Liver (tissue), 9 donors: Measurements from ENCODE around the gene MFSD6. TPM values are rescaled to one million over a fixed set of nuclear protein-coding genes. Genes with fewer than 3 reads are reported as not detected.

Source experiments
- DNase-seq: peaks from one replicate; pipeline ENCODE4 v3.0.0-alpha.2; 2017; ENCODE audit warnings: low spot score
- H3K27ac ChIP-seq, 2 donors: one replicate each; pipeline ENCODE4 v1.7.0; 2013; ENCODE audit warnings: inconsistent platforms in 2 of 2, low read length in 2 of 2, control low read depth in 1 of 2, low read depth in 1 of 2, mild to moderate bottlenecking in 1 of 2
- H3K27me3 ChIP-seq, 4 donors: one replicate each; pipeline versions ENCODE4 v1.6.1 to v1.7.0; 2013; ENCODE audit warnings: low read length in 3 of 4, inconsistent platforms in 1 of 4, mild to moderate bottlenecking in 1 of 4, moderate library complexity in 1 of 4; ENCODE audit not compliant: control insufficient read depth in 4 of 4, insufficient read depth in 4 of 4
- H3K36me3 ChIP-seq, 4 donors: one replicate each; pipeline versions ENCODE4 v1.6.1 to v1.7.0; 2013; ENCODE audit warnings: low read length in 3 of 4, mild to moderate bottlenecking in 3 of 4, low read depth in 1 of 4, moderate library complexity in 1 of 4; ENCODE audit not compliant: control insufficient read depth in 4 of 4, insufficient read depth in 3 of 4
- H3K4me1 ChIP-seq, 4 donors: one replicate each; pipeline versions ENCODE4 v1.6.1 to v1.7.0; 2013; ENCODE audit warnings: low read length in 3 of 4, mild to moderate bottlenecking in 3 of 4, moderate library complexity in 1 of 4; ENCODE audit not compliant: control insufficient read depth in 4 of 4, insufficient read depth in 4 of 4
- H3K4me3 ChIP-seq, 3 donors: one replicate each; pipeline versions ENCODE4 v1.6.1 to v1.7.0; 2013; ENCODE audit warnings: low read length in 3 of 3, control low read depth in 1 of 3, low read depth in 1 of 3, mild to moderate bottlenecking in 1 of 3
- H3K9ac ChIP-seq, 2 donors: one replicate each; pipeline ENCODE4 v1.7.0; 2013; ENCODE audit warnings: low read length in 2 of 2, mild to moderate bottlenecking in 2 of 2, moderate library complexity in 2 of 2, control low read depth in 1 of 2, low read depth in 1 of 2
- H3K9me3 ChIP-seq, 4 donors: one replicate each; pipeline versions ENCODE4 v1.6.1 to v1.7.0; 2013; ENCODE audit warnings: low read length in 3 of 4; ENCODE audit not compliant: control insufficient read depth in 4 of 4
- ATF3 ChIP-seq: IDR thresholded peaks from 2 replicates; pipeline ENCODE4 v1.6.1; 2016; ENCODE audit warnings: antibody characterized with exemption
- CTCF ChIP-seq: fragments of 150-350 bp; IDR thresholded peaks from 2 replicates; pipeline ENCODE4 v1.5.1; 2017; ENCODE audit warnings: improper control_type of control experiment, low read depth, low read length; ENCODE audit not compliant: missing input control
- EGR1 ChIP-seq, 2 donors: IDR thresholded peaks; 2 replicates each; pipeline ENCODE4 v1.6.1; 2016 to 2018; ENCODE audit warnings: antibody characterized with exemption in 2 of 2, low read depth in 2 of 2
- FOXA1 ChIP-seq: IDR thresholded peaks from 2 replicates; pipeline ENCODE4 v1.6.1; 2016; ENCODE audit warnings: antibody characterized with exemption
- FOXA2 ChIP-seq: IDR thresholded peaks from 2 replicates; pipeline ENCODE4 v1.6.1; 2016; ENCODE audit warnings: antibody characterized with exemption
- GABPA ChIP-seq, 2 donors: IDR thresholded peaks in 1 of 2; conservative IDR thresholded peaks in 1 of 2; 2 replicates each; pipeline ENCODE4 v1.6.1; 2016; ENCODE audit warnings: antibody characterized with exemption in 2 of 2, mild to moderate bottlenecking in 1 of 2, moderate library complexity in 1 of 2
- HNF4A ChIP-seq, 2 donors: conservative IDR thresholded peaks; 2 replicates each; pipeline ENCODE4 v1.6.1; 2016; ENCODE audit warnings: antibody characterized with exemption in 2 of 2, mild to moderate bottlenecking in 2 of 2
- HNF4G ChIP-seq: IDR thresholded peaks from 2 replicates; pipeline ENCODE4 v1.6.1; 2016; ENCODE audit warnings: antibody characterized with exemption
- MAX ChIP-seq: IDR thresholded peaks from 2 replicates; pipeline ENCODE4 v1.6.1; 2016; ENCODE audit warnings: antibody characterized with exemption
- NR2F2 ChIP-seq: IDR thresholded peaks from 2 replicates; pipeline ENCODE4 v1.6.1; 2016; ENCODE audit warnings: antibody characterized with exemption
- RXRA ChIP-seq, 2 donors: IDR thresholded peaks; 2 replicates each; pipeline ENCODE4 v1.6.1; 2017 to 2018; ENCODE audit warnings: antibody characterized with exemption in 2 of 2, mild to moderate bottlenecking in 1 of 2
- SP1 ChIP-seq: IDR thresholded peaks from 2 replicates; pipeline ENCODE4 v1.6.1; 2018; ENCODE audit warnings: antibody characterized with exemption, mild to moderate bottlenecking
- TAF1 ChIP-seq: conservative IDR thresholded peaks from 2 replicates; pipeline ENCODE4 v1.6.1; 2016; ENCODE audit warnings: antibody characterized with exemption, mild to moderate bottlenecking
- YY1 ChIP-seq: IDR thresholded peaks from 2 replicates; pipeline ENCODE4 v1.6.1; 2016; ENCODE audit warnings: antibody characterized with exemption, mild to moderate bottlenecking
- ZBTB33 ChIP-seq: IDR thresholded peaks from 2 replicates; pipeline ENCODE4 v1.6.1; 2016; ENCODE audit warnings: antibody characterized with exemption
- WGBS: extraction: QIAGEN DNeasy Blood & Tissue Kit; methylation state at CpG from one replicate; pipeline ENCODE4 v1.1.7; 2013; 5-methylcytosine and 5-hydroxymethylcytosine counted together
- polyA plus RNA-seq, 2 donors: library from polyadenylated mRNA; stranded (reverse) in 1 of 2; unstranded in 1 of 2; fragments of 200-250 nt in 1 of 2; fragments of >200 nt in 1 of 2; fragmentation: Nextera tagmentation in 1 of 2; extraction: Ambion mirVana in 1 of 2; gene quantifications; one replicate each; pipeline versions ENCODE4 v1.2.1 to v1.2.3, GENCODE V29; 2013 to 2015
- total RNA-seq, 2 donors: library from RNA; depleted of rRNA; stranded (reverse); fragments of >200 nt; gene quantifications; one replicate each; pipeline ENCODE4 v1.2.3, GENCODE V29; 2014
- donor health status: healthy.
- donor health status: healthy.
- donor health status: healthy.
- donor health status: healthy.
- donor health status: healthy.

MFSD6 gene
- total and polyA plus RNA-seq, 4 donors = 0.83 to 9.5 (median 2.4) TPM

GRCh38 chr2:190532581-190532980 is 124.4 kb downstream of the MFSD6 start:
- Histone ChIP-seq H3K27me3 (no peaks in the 10 kb centered on the region), H3K36me3 (no peaks in the 10 kb centered on the region), H3K9me3 (no peaks in the 10 kb centered on the region), H3K27ac (no peak overlapping the region), H3K9ac (no peak overlapping the region), H3K4me3 (no peak overlapping the region), H3K4me1 (peaks cover 1 to 20% (median 10%) of the 10 kb centered on the region in 4 donors)
- 47% methylated on average over 4 of the region's 4 CpGs for WGBS
- no peak for DNase-seq
- TF ChIP-seq RXRA (IDR thresholded peaks at IDR 0.05) = no peak
- TF ChIP-seq FOXA2 = no peak
- no peak for TF ChIP-seq NR2F2
- TF ChIP-seq SP1 = no peak
- TF ChIP-seq CTCF = no peak
- no peak for TF ChIP-seq FOXA1
- TF ChIP-seq YY1 = no peak
- TF ChIP-seq ZBTB33 = no peak
- TF ChIP-seq GABPA (IDR thresholded peaks at IDR 0.05 in 1 of 2, conservative IDR thresholded peaks at IDR 0.05 in 1 of 2) = no peak
- TF ChIP-seq HNF4A (conservative IDR thresholded peaks at IDR 0.05) = no peak
- no peak for TF ChIP-seq HNF4G
- no peak for TF ChIP-seq ATF3
- no peak for TF ChIP-seq MAX

GRCh38 chr2:190533175-190533967 is 125.2 kb downstream of the MFSD6 start:
- TF ChIP-seq ATF3 (no peak), YY1 (no peak), TAF1 (no peak), SP1 (no peak), RXRA (IDR thresholded peaks at IDR 0.05) (no peak), GABPA (IDR thresholded peaks at IDR 0.05 in 1 of 2, conservative IDR thresholded peaks at IDR 0.05 in 1 of 2) (no peak), EGR1 (IDR thresholded peaks at IDR 0.05; ENCODE audit: low read depth in 2 of 2) (no peak), FOXA2 (no peak)
- Histone ChIP-seq H3K4me3 (peak overlapping the region; percentile 71 to 84 (median 81)), H3K36me3 (no peaks in the 10 kb centered on the region), H3K4me1 (peaks cover 1 to 20% (median 10%) of the 10 kb centered on the region in 4 donors), H3K9me3 (no peaks in the 10 kb centered on the region), H3K27ac (peak overlapping the region; percentile 91 to 93), H3K27me3 (no peaks in the 10 kb centered on the region), H3K9ac (peak overlapping the region; percentile 77 to 97)
- no peak for DNase-seq
- 59% methylated on average over 10 of the region's 10 CpGs for WGBS
